ENCODE results near the gene SDHB.

SDHB gene

GRCh38 chr1:16971341-16972188, 82.3 kb downstream of the SDHB start:
- no peaks in the 10 kb centered on the region for H3K9me3 ChIP-seq (ENCODE audit: insufficient read depth, low read length)
- TF ChIP-seq ZNF274 (IDR thresholded peaks at IDR 0.05; ENCODE audit: low read depth, low read length) (no peak), SUZ12 (IDR thresholded peaks at IDR 0.05; ENCODE audit: extremely low read depth, insufficient read depth, insufficient read length) (no peak)
- no peaks in the 10 kb centered on the region for H3K27me3 ChIP-seq (ENCODE audit: insufficient read depth, insufficient read length)
- H3K36me3 ChIP-seq (ENCODE audit: insufficient read depth, insufficient read length, low read length), result peaks cover 64% of the 10 kb centered on the region
- peaks cover 12% of the 10 kb centered on the region for H3K4me1 ChIP-seq (ENCODE audit: insufficient read depth, insufficient read length)
- no peak overlapping the region for H3K9ac ChIP-seq (ENCODE audit: insufficient read length, low read depth)
- no peak for DNase-seq (ENCODE audit: low read depth, low spot score)
- H3K4me3 ChIP-seq (ENCODE audit: insufficient read length, low read depth), result no peak overlapping the region

- DNase-seq (ENCODE audit: low read depth, low spot score), result no peak
- Histone ChIP-seq H3K36me3 (ENCODE audit: insufficient read depth, insufficient read length, low read length) (peaks cover 58% of the 10 kb centered on the region), H3K9me3 (ENCODE audit: insufficient read depth, low read length) (no peaks in the 10 kb centered on the region), H3K27me3 (ENCODE audit: insufficient read depth, insufficient read length) (no peaks in the 10 kb centered on the region), H3K4me1 (ENCODE audit: insufficient read depth, insufficient read length) (peaks cover 8% of the 10 kb centered on the region), H3K4me3 (ENCODE audit: insufficient read length, low read depth) (no peak overlapping the region), H3K9ac (ENCODE audit: insufficient read length, low read depth) (no peak overlapping the region)
- TF ChIP-seq YY1 (IDR thresholded peaks at IDR 0.05; ENCODE audit: insufficient read depth, insufficient read length) (no peak), SUZ12 (IDR thresholded peaks at IDR 0.05; ENCODE audit: extremely low read depth, insufficient read depth, insufficient read length) (no peak), ZNF274 (IDR thresholded peaks at IDR 0.05; ENCODE audit: low read depth, low read length) (no peak)
Measured at GRCh38 chr1:16970132-16970910, 83.5 kb downstream of the SDHB start.

GRCh38 chr1:16969651-16970050, 84.2 kb downstream of the SDHB start:
- H3K4me3 ChIP-seq (ENCODE audit: insufficient read length, low read depth), result no peak overlapping the region
- no peak for DNase-seq (ENCODE audit: low read depth, low spot score)
- H3K4me1 ChIP-seq (ENCODE audit: insufficient read depth, insufficient read length), result peaks cover 8% of the 10 kb centered on the region
- no peaks in the 10 kb centered on the region for H3K27me3 ChIP-seq (ENCODE audit: insufficient read depth, insufficient read length)
- no peak overlapping the region for H3K9ac ChIP-seq (ENCODE audit: insufficient read length, low read depth)
- no peak for TF ChIP-seq ZNF274 (IDR thresholded peaks at IDR 0.05; ENCODE audit: low read depth, low read length)
- no peak for TF ChIP-seq SUZ12 (IDR thresholded peaks at IDR 0.05; ENCODE audit: extremely low read depth, insufficient read depth, insufficient read length)
- no peak for TF ChIP-seq YY1 (IDR thresholded peaks at IDR 0.05; ENCODE audit: insufficient read depth, insufficient read length)
- peaks cover 55% of the 10 kb centered on the region for H3K36me3 ChIP-seq (ENCODE audit: insufficient read depth, insufficient read length, low read length)
- no peaks in the 10 kb centered on the region for H3K9me3 ChIP-seq (ENCODE audit: insufficient read depth, low read length)

- Histone ChIP-seq H3K9me3 (ENCODE audit: insufficient read depth, low read length) (no peaks in the 10 kb centered on the region), H3K27me3 (ENCODE audit: insufficient read depth, insufficient read length) (no peaks in the 10 kb centered on the region), H3K4me3 (ENCODE audit: insufficient read length, low read depth) (no peak overlapping the region), H3K9ac (ENCODE audit: insufficient read length, low read depth) (no peak overlapping the region), H3K4me1 (ENCODE audit: insufficient read depth, insufficient read length) (peaks cover 8% of the 10 kb centered on the region), H3K36me3 (ENCODE audit: insufficient read depth, insufficient read length, low read length) (peaks cover 55% of the 10 kb centered on the region)
- DNase-seq (ENCODE audit: low read depth, low spot score), result no peak
- TF ChIP-seq SUZ12 (IDR thresholded peaks at IDR 0.05; ENCODE audit: extremely low read depth, insufficient read depth, insufficient read length), result no peak
- no peak for TF ChIP-seq ZNF274 (IDR thresholded peaks at IDR 0.05; ENCODE audit: low read depth, low read length)
- TF ChIP-seq YY1 (IDR thresholded peaks at IDR 0.05; ENCODE audit: insufficient read depth, insufficient read length), result no peak
Measured at GRCh38 chr1:16969057-16969611, 84.7 kb downstream of the SDHB start.
